Astrocyte (in vitro differentiated cells and primary cell): ENCODE data around the gene TMEM178B. TPM values are rescaled to one million over a fixed set of nuclear protein-coding genes. Genes with fewer than 3 reads are reported as not detected.

Source experiments
- DNase-seq: peaks from one replicate; pipeline ENCODE4 v3.0.0-alpha.2; 2010; ENCODE audit warnings: low read depth
- FAIRE-seq: peaks from 2 replicates; lab custom pipeline; 2011; peaks lifted over from hg19 to GRCh38; lab: Jason Lieb, UNC
- H2AFZ ChIP-seq: 2 replicates; pipeline ENCODE4 v1.6.0; 2012; ENCODE audit warnings: low read depth, low read length, inconsistent platforms
- H3K27ac ChIP-seq: 2 replicates; pipeline ENCODE4 v1.5.1; 2011; ENCODE audit warnings: low read depth, low read length, inconsistent platforms
- H3K27me3 ChIP-seq: 2 replicates; pipeline ENCODE4 v1.6.0; 2011; ENCODE audit warnings: low read length, inconsistent platforms; ENCODE audit not compliant: insufficient read depth
- H3K36me3 ChIP-seq: 2 replicates; pipeline ENCODE4 v1.5.1; 2011; ENCODE audit warnings: low read length, inconsistent platforms; ENCODE audit not compliant: insufficient read depth
- H3K4me1 ChIP-seq: 2 replicates; pipeline ENCODE4 v1.5.1; 2011; ENCODE audit warnings: low read length, inconsistent platforms; ENCODE audit not compliant: insufficient read depth
- H3K4me2 ChIP-seq: 2 replicates; pipeline ENCODE4 v1.6.0; 2012; ENCODE audit warnings: low read length, inconsistent platforms
- H3K4me3 ChIP-seq: 2 replicates; pipeline ENCODE4 v1.5.1; 2011; ENCODE audit warnings: low read depth, mild to moderate bottlenecking, low read length, inconsistent platforms; ENCODE audit not compliant: insufficient read depth
- H3K79me2 ChIP-seq: 2 replicates; pipeline ENCODE4 v1.6.0; 2012; ENCODE audit warnings: mild to moderate bottlenecking, low read length, inconsistent platforms; ENCODE audit not compliant: insufficient read depth
- H3K9ac ChIP-seq: 2 replicates; pipeline ENCODE4 v1.6.0; 2012; ENCODE audit warnings: mild to moderate bottlenecking, low read length, inconsistent platforms
- H3K9me3 ChIP-seq: 2 replicates; pipeline ENCODE4 v1.5.1; 2012; ENCODE audit warnings: low read depth, mild to moderate bottlenecking, low read length, inconsistent platforms; ENCODE audit not compliant: insufficient read depth
- H4K20me1 ChIP-seq: 2 replicates; pipeline ENCODE4 v1.6.0; 2012; ENCODE audit warnings: low read length, inconsistent platforms; ENCODE audit not compliant: insufficient read depth
- H3K27ac Mint-ChIP-seq: one replicate; pipeline ENCODE4 v1.8.0; 2021; ENCODE audit warnings: mild to moderate bottlenecking, mixed read lengths; ENCODE audit not compliant: unreplicated experiment
- H3K27me3 Mint-ChIP-seq: one replicate; pipeline ENCODE4 v1.8.0; 2021; ENCODE audit warnings: low read depth, mixed read lengths; ENCODE audit not compliant: unreplicated experiment
- H3K36me3 Mint-ChIP-seq: one replicate; pipeline ENCODE4 v1.8.0; 2021; ENCODE audit warnings: low read depth, mixed read lengths; ENCODE audit not compliant: unreplicated experiment
- H3K4me1 Mint-ChIP-seq: one replicate; pipeline ENCODE4 v1.8.0; 2021; ENCODE audit warnings: low read depth, mixed read lengths; ENCODE audit not compliant: unreplicated experiment
- H3K4me3 Mint-ChIP-seq: one replicate; pipeline ENCODE4 v1.8.0; 2021; ENCODE audit warnings: mild to moderate bottlenecking, moderate library complexity, mixed read lengths; ENCODE audit not compliant: unreplicated experiment
- H3K9me3 Mint-ChIP-seq: one replicate; pipeline ENCODE4 v1.8.0; 2021; ENCODE audit warnings: mild to moderate bottlenecking, mixed read lengths; ENCODE audit not compliant: unreplicated experiment
- EZH2 ChIP-seq: IDR thresholded peaks from 2 replicates; pipeline ENCODE4 v1.6.1; 2012; ENCODE audit warnings: mild to moderate bottlenecking, low read length, inconsistent platforms; ENCODE audit not compliant: insufficient read depth
- total RNA-seq: library from RNA; stranded (reverse); gene quantifications from 2 replicates; pipeline ENCODE4 v1.2.1, GENCODE V29; 2021
- TF ChIP-seq, protein P1 (sequence below): IDR thresholded peaks from 2 replicates; pipeline ENCODE4 v1.5.1; 2011; ENCODE audit warnings: low read depth, mild to moderate bottlenecking, inconsistent platforms, low read length, moderate library complexity; ENCODE audit not compliant: insufficient read depth

Gene TMEM178B
- total RNA-seq, 1 donor from 2014 or later = 3.9 TPM

DNA sequence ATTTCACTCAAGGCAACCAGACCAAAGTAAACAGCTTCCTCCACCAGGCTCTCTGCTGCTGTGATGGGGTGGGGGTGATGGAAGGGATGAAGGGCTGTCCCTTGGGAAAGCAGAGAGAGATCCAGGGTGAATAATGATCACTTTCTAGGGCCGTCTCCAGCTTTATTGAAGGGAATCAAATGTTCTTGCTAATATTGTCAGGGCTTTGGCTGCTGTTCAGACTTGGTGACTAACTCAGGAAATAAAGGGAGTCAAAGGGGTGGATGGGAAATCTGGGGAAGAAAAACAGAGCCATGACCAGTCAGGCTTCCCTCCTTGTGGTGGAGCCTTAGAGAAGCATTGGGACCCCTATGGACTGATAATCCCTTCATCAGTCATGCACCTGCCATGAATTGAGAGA lies 281.2 kb downstream of the TMEM178B start:
- no peak overlapping the region for H3K4me3 ChIP-seq
- H3K4me1 Mint-ChIP-seq = peaks cover 23% of the 10 kb centered on the region
- peak overlapping the region; percentile 42 for H3K4me2 ChIP-seq
- no peaks in the 10 kb centered on the region for H3K79me2 ChIP-seq
- H3K36me3 ChIP-seq = no peaks in the 10 kb centered on the region
- peak; percentile 49 for DNase-seq
- H3K9ac ChIP-seq = peak overlapping the region; percentile 13
- H3K4me3 Mint-ChIP-seq = no peak overlapping the region
- TF ChIP-seq EZH2 = no peak
- TF ChIP-seq, protein P1, sequence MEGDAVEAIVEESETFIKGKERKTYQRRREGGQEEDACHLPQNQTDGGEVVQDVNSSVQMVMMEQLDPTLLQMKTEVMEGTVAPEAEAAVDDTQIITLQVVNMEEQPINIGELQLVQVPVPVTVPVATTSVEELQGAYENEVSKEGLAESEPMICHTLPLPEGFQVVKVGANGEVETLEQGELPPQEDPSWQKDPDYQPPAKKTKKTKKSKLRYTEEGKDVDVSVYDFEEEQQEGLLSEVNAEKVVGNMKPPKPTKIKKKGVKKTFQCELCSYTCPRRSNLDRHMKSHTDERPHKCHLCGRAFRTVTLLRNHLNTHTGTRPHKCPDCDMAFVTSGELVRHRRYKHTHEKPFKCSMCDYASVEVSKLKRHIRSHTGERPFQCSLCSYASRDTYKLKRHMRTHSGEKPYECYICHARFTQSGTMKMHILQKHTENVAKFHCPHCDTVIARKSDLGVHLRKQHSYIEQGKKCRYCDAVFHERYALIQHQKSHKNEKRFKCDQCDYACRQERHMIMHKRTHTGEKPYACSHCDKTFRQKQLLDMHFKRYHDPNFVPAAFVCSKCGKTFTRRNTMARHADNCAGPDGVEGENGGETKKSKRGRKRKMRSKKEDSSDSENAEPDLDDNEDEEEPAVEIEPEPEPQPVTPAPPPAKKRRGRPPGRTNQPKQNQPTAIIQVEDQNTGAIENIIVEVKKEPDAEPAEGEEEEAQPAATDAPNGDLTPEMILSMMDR = no peak
- H4K20me1 ChIP-seq = no peaks in the 10 kb centered on the region
- H3K36me3 Mint-ChIP-seq = no peaks in the 10 kb centered on the region
- peaks cover 19% of the 10 kb centered on the region for H3K4me1 ChIP-seq
- H3K27me3 Mint-ChIP-seq = peaks cover 4% of the 10 kb centered on the region
- no peak overlapping the region for H2AFZ ChIP-seq
- peak overlapping the region; percentile 21 for H3K27ac ChIP-seq
- no peak for FAIRE-seq
- H3K9me3 Mint-ChIP-seq = no peaks in the 10 kb centered on the region
- H3K9me3 ChIP-seq = no peaks in the 10 kb centered on the region
- H3K27me3 ChIP-seq = no peaks in the 10 kb centered on the region
- H3K27ac Mint-ChIP-seq = peak overlapping the region; percentile 16

DNA sequence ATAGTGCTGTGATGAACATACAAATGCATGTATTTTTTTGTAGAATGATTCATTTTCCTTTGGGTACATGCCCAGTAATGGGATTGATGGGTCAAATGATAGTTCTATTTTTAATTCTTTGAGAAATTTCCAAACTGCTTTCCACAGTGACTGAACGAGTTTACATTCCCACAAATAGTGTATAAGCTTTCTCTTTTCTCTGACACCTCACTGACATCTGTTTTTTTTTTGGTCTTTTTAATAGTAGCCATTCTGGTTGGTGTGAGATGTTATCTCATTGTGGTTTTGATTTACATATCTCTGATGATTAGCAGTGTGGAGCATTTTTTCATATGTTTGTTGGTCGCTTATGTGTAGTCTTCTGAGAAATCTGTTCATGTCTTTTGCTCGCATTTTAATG lies 282.3 kb downstream of the TMEM178B start:
- FAIRE-seq (no peak), DNase-seq (peak; percentile 63)
- Histone ChIP-seq H3K36me3 (no peaks in the 10 kb centered on the region), H3K4me2 (no peak overlapping the region), H3K4me3 (no peak overlapping the region), H3K4me1 (peaks cover 19% of the 10 kb centered on the region), H3K79me2 (no peaks in the 10 kb centered on the region), H3K9ac (no peak overlapping the region), H3K27ac (no peak overlapping the region), H2AFZ (no peak overlapping the region), H3K9me3 (no peaks in the 10 kb centered on the region), H3K27me3 (no peaks in the 10 kb centered on the region), H4K20me1 (no peaks in the 10 kb centered on the region)
- no peak for TF ChIP-seq EZH2
- TF ChIP-seq, protein P1 = no peak
- peaks cover 32% of the 10 kb centered on the region for H3K4me1 Mint-ChIP-seq
- no peaks in the 10 kb centered on the region for H3K9me3 Mint-ChIP-seq
- no peak overlapping the region for H3K27ac Mint-ChIP-seq
- H3K4me3 Mint-ChIP-seq = no peak overlapping the region
- peaks cover 4% of the 10 kb centered on the region for H3K27me3 Mint-ChIP-seq
- no peaks in the 10 kb centered on the region for H3K36me3 Mint-ChIP-seq

DNA sequence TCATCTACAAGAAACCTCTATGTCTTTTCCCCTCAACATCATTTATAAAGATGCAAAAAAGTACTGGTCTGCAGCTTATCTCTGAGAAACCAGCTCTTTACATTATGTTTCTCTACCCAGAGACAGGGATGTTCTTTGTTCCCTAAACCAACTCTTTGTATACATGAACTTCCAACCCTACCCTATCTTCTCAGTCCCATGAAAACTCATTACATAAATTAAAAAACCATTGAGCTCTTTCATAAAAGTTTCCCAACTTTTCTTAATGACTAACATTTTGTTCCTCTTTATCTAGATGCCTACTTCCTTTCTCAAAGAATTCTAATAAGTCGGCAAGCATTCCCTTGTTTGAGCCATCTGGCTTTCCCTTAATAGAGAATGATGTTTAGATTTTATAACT lies 284.5 kb downstream of the TMEM178B start:
- Histone ChIP-seq H3K4me2 (no peak overlapping the region), H3K36me3 (no peaks in the 10 kb centered on the region), H3K79me2 (no peaks in the 10 kb centered on the region), H2AFZ (no peak overlapping the region), H3K27ac (no peak overlapping the region), H3K9me3 (no peaks in the 10 kb centered on the region), H3K4me1 (peaks cover 33% of the 10 kb centered on the region), H3K4me3 (no peak overlapping the region), H3K9ac (no peak overlapping the region), H3K27me3 (no peaks in the 10 kb centered on the region), H4K20me1 (no peaks in the 10 kb centered on the region)
- H3K27me3 Mint-ChIP-seq = no peaks in the 10 kb centered on the region
- FAIRE-seq (no peak), DNase-seq (no peak)
- peaks cover 52% of the 10 kb centered on the region for H3K4me1 Mint-ChIP-seq
- TF ChIP-seq, protein P1 = no peak
- no peaks in the 10 kb centered on the region for H3K9me3 Mint-ChIP-seq
- no peak overlapping the region for H3K4me3 Mint-ChIP-seq
- no peaks in the 10 kb centered on the region for H3K36me3 Mint-ChIP-seq
- no peak overlapping the region for H3K27ac Mint-ChIP-seq
